Measurements from ENCODE around the gene HSPB9. TPM values are rescaled to one million over a fixed set of nuclear protein-coding genes. Genes with fewer than 3 reads are reported as not detected.

The HSPB9 gene
- polyA plus RNA-seq, 4 donors = 0.04 to 0.37 TPM; not detected in 2

- Histone ChIP-seq H3K9me3 (ENCODE audit: control insufficient read depth in 2 of 2, insufficient read depth in 1 of 2, low read depth in 1 of 2, low read length in 1 of 2) (no peaks in the 10 kb centered on the region), H3K27ac (ENCODE audit: low read depth in 1 of 3, low read length in 2 of 3) (no peak within 1 kb of the TSS), H3K4me1 (ENCODE audit: control insufficient read depth in 3 of 3, insufficient read depth in 2 of 3, low read depth in 1 of 3, low read length in 2 of 3) (peaks cover 0 to 5% (median 0%) of the 10 kb centered on the region in 3 donors), H3K27me3 (ENCODE audit: control insufficient read depth in 3 of 3, insufficient read depth in 3 of 3, low read length in 3 of 3) (peaks cover 0 to 37% (median 10%) of the 10 kb centered on the region in 3 donors), H3K4me3 (ENCODE audit: low read depth in 1 of 3, low read length in 3 of 3) (no peak within 1 kb of the TSS), H3K36me3 (ENCODE audit: control insufficient read depth in 3 of 3, insufficient read depth in 2 of 3, low read depth in 1 of 3, low read length in 3 of 3) (no peaks in the 10 kb centered on the region)
- FAIRE-seq (no peak), DNase-seq (peak in 1 of 2 donors; percentile 46)
- WGBS, 3 donors = 6 to 11% (median 9%) methylated on average over 40 to 52 of the region's 52 CpGs
Observed at GRCh38 chr17:42097691-42098631, 24.6 kb upstream of the HSPB9 start, which contains the start of gene ZNF385C. ZNF385C (minus strand) TSS chr17:42098473; CDS start chr17:42063056, 35,417 bp downstream.

DNA sequence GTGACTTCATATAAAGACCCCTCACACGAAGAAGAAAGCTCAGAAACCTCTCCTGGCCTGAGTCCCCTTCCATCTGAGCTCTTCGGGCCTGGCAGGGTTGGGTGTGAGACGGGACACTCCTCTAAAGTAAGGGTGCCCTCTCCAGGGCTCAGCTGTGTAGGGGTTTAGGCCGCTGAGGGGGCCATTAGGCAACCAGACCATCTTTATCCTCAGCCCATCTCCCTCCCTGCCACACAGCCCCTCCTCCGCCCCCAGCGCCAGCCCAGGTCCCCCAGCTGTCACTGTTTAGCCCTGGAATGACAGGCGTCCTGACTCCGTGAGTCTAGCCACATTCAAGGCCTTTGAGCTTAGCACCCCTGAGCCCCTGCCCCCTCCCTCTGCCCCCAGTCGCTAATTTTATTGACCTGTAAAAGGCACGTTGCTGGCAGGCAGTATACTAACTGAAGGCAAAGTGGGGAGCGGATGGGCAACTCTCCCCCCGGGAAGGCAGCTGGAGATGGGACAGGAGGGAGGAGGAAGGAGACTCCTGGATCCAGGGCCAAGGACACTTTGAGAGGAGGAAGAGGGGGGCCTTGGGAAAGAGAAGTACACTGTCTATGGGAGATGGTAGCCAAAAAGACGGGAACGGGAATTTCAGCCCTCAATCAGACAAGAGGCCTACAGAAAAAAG lies 23.7 kb upstream of the HSPB9 start:
- FAIRE-seq (no peak), DNase-seq (no peak)
- Histone ChIP-seq H3K4me1 (ENCODE audit: control insufficient read depth in 3 of 3, insufficient read depth in 2 of 3, low read depth in 1 of 3, low read length in 2 of 3) (peaks cover 0 to 5% (median 0%) of the 10 kb centered on the region in 3 donors), H3K27me3 (ENCODE audit: control insufficient read depth in 3 of 3, insufficient read depth in 3 of 3, low read length in 3 of 3) (peaks cover 0 to 37% (median 10%) of the 10 kb centered on the region in 3 donors), H3K36me3 (ENCODE audit: control insufficient read depth in 3 of 3, insufficient read depth in 2 of 3, low read depth in 1 of 3, low read length in 3 of 3) (peaks cover 0 to 5% (median 0%) of the 10 kb centered on the region in 3 donors), H3K4me3 (ENCODE audit: low read depth in 1 of 3, low read length in 3 of 3) (no peak overlapping the region), H3K9me3 (ENCODE audit: control insufficient read depth in 2 of 2, insufficient read depth in 1 of 2, low read depth in 1 of 2, low read length in 1 of 2) (no peaks in the 10 kb centered on the region), H3K27ac (ENCODE audit: low read depth in 1 of 3, low read length in 2 of 3) (no peak overlapping the region)
- 58 to 68% (median 63%) methylated on average over 14 of the region's 14 CpGs for WGBS, 3 donors

GRCh38 chr17:42101513-42102292 lies 20.9 kb upstream of the HSPB9 start:
- Histone ChIP-seq H3K4me1 (ENCODE audit: control insufficient read depth in 3 of 3, insufficient read depth in 2 of 3, low read depth in 1 of 3, low read length in 2 of 3) (peaks cover 0 to 5% (median 0%) of the 10 kb centered on the region in 3 donors), H3K27ac (ENCODE audit: low read depth in 1 of 3, low read length in 2 of 3) (no peak overlapping the region), H3K9me3 (ENCODE audit: control insufficient read depth in 2 of 2, insufficient read depth in 1 of 2, low read depth in 1 of 2, low read length in 1 of 2) (no peaks in the 10 kb centered on the region), H3K36me3 (ENCODE audit: control insufficient read depth in 3 of 3, insufficient read depth in 2 of 3, low read depth in 1 of 3, low read length in 3 of 3) (peaks cover 0 to 17% (median 0%) of the 10 kb centered on the region in 3 donors), H3K4me3 (ENCODE audit: low read depth in 1 of 3, low read length in 3 of 3) (no peak overlapping the region), H3K27me3 (ENCODE audit: control insufficient read depth in 3 of 3, insufficient read depth in 3 of 3, low read length in 3 of 3) (peaks cover 0 to 25% (median 10%) of the 10 kb centered on the region in 3 donors)
- 43 to 54% (median 54%) methylated on average over 14 of the region's 14 CpGs for WGBS, 3 donors
- no peak for FAIRE-seq
- DNase-seq = peak; percentile 34 to 65

DNA sequence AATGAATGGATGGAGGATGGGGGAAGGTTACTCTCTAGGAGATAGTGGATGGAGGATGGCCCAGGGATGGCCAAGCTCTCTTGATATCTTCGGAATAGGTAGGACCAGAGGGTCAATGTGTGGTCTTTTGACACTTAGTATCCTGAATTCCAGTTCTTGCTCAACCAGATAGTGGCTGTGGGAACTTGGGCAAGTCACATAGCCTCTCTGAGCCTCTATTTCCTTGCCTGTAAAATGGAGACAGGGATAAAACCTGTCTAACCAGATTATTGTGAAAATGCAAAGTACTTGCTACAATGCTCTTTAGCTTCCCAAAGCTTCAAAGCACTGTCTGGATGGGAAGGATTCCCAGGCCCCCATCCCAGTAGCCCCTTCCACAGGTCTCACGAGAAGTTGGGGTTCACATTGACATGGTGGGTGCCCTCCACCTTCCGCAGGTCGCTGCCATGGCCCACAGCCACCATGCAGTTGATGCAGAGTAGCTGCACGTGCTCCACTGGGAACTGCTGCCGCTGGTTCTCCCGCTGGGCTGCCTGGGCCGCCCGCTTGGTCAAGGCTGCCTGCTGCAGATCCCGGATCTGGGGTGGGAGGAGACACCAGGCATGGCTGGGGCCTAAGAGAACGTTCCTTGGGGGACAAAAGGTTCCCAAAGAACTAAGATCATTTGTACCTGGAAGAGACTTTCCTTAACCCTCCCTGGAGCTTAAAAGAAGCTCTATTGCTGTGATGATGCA lies 19.2 kb upstream of the HSPB9 start:
- no peak overlapping the region for H3K4me3 ChIP-seq (ENCODE audit: low read depth in 1 of 3, low read length in 3 of 3)
- FAIRE-seq (no peak), DNase-seq (no peak)
- peaks cover 0 to 9% (median 0%) of the 10 kb centered on the region in 3 donors for H3K27me3 ChIP-seq (ENCODE audit: control insufficient read depth in 3 of 3, insufficient read depth in 3 of 3, low read length in 3 of 3)
- 86 to 89% (median 88%) methylated on average over 11 of the region's 11 CpGs for WGBS, 3 donors
- no peaks in the 10 kb centered on the region for H3K9me3 ChIP-seq (ENCODE audit: control insufficient read depth in 2 of 2, insufficient read depth in 1 of 2, low read depth in 1 of 2, low read length in 1 of 2)
- no peak overlapping the region for H3K27ac ChIP-seq (ENCODE audit: low read depth in 1 of 3, low read length in 2 of 3)
- peaks cover 0 to 5% (median 0%) of the 10 kb centered on the region in 3 donors for H3K4me1 ChIP-seq (ENCODE audit: control insufficient read depth in 3 of 3, insufficient read depth in 2 of 3, low read depth in 1 of 3, low read length in 2 of 3)
- H3K36me3 ChIP-seq (ENCODE audit: control insufficient read depth in 3 of 3, insufficient read depth in 2 of 3, low read depth in 1 of 3, low read length in 3 of 3) = peaks cover 0 to 23% (median 0%) of the 10 kb centered on the region in 3 donors

GRCh38 chr17:42104264-42104663 lies 18.3 kb upstream of the HSPB9 start:
- H3K27ac ChIP-seq (ENCODE audit: low read depth in 1 of 3, low read length in 2 of 3) = no peak overlapping the region
- 80 to 83% (median 82%) methylated on average over 3 of the region's 3 CpGs for WGBS, 3 donors
- H3K36me3 ChIP-seq (ENCODE audit: control insufficient read depth in 3 of 3, insufficient read depth in 2 of 3, low read depth in 1 of 3, low read length in 3 of 3) = peaks cover 0 to 31% (median 0%) of the 10 kb centered on the region in 3 donors

DNA sequence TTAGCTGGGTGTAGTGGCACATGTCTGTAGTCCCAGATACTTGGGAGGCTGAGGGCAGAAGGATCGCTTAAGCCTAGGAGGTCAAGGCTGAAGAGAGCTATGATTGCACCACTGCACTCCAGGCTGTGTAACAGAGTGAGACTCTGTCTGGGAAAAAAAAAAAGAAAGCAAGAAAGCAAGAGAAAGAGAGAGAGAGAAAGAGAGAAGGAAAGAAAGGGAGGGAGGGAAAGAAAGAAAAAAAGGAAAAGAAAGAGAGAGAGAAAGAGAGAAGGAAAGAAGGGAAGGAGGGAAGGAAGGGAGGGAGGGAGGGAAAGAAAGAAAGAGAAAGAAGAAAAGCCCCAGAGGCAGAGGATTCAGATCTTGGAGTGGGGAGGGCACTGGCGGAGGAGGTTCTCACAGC lies 16.6 kb upstream of the HSPB9 start:
- no peak for FAIRE-seq
- peaks cover 0 to 5% (median 0%) of the 10 kb centered on the region in 3 donors for H3K4me1 ChIP-seq (ENCODE audit: control insufficient read depth in 3 of 3, insufficient read depth in 2 of 3, low read depth in 1 of 3, low read length in 2 of 3)
- H3K36me3 ChIP-seq (ENCODE audit: control insufficient read depth in 3 of 3, insufficient read depth in 2 of 3, low read depth in 1 of 3, low read length in 3 of 3) = peaks cover 0 to 40% (median 0%) of the 10 kb centered on the region in 3 donors
- no peaks in the 10 kb centered on the region for H3K9me3 ChIP-seq (ENCODE audit: control insufficient read depth in 2 of 2, insufficient read depth in 1 of 2, low read depth in 1 of 2, low read length in 1 of 2)
- no peak overlapping the region for H3K4me3 ChIP-seq (ENCODE audit: low read depth in 1 of 3, low read length in 3 of 3)
- H3K27me3 ChIP-seq (ENCODE audit: control insufficient read depth in 3 of 3, insufficient read depth in 3 of 3, low read length in 3 of 3) = peaks cover 0 to 3% (median 0%) of the 10 kb centered on the region in 3 donors
- no peak overlapping the region for H3K27ac ChIP-seq (ENCODE audit: low read depth in 1 of 3, low read length in 2 of 3)
- WGBS, 3 donors = 92 to 98% (median 94%) methylated on average over 2 of the region's 2 CpGs
- no peak for DNase-seq

More at GRCh38 chr17:42104264-42104663, 18.3 kb upstream of the HSPB9 start:
- FAIRE-seq (no peak), DNase-seq (no peak)
- H3K9me3 ChIP-seq (ENCODE audit: control insufficient read depth in 2 of 2, insufficient read depth in 1 of 2, low read depth in 1 of 2, low read length in 1 of 2) = no peaks in the 10 kb centered on the region
- no peak overlapping the region for H3K4me3 ChIP-seq (ENCODE audit: low read depth in 1 of 3, low read length in 3 of 3)
- H3K4me1 ChIP-seq (ENCODE audit: control insufficient read depth in 3 of 3, insufficient read depth in 2 of 3, low read depth in 1 of 3, low read length in 2 of 3) = peaks cover 0 to 5% (median 0%) of the 10 kb centered on the region in 3 donors
- H3K27me3 ChIP-seq (ENCODE audit: control insufficient read depth in 3 of 3, insufficient read depth in 3 of 3, low read length in 3 of 3) = peaks cover 0 to 3% (median 0%) of the 10 kb centered on the region in 3 donors

- Histone ChIP-seq H3K27me3 (ENCODE audit: control insufficient read depth in 3 of 3, insufficient read depth in 3 of 3, low read length in 3 of 3) (peaks cover 0 to 2% (median 0%) of the 10 kb centered on the region in 3 donors), H3K36me3 (ENCODE audit: control insufficient read depth in 3 of 3, insufficient read depth in 2 of 3, low read depth in 1 of 3, low read length in 3 of 3) (peaks cover 0 to 43% (median 0%) of the 10 kb centered on the region in 3 donors), H3K27ac (ENCODE audit: low read depth in 1 of 3, low read length in 2 of 3) (no peak overlapping the region), H3K9me3 (ENCODE audit: control insufficient read depth in 2 of 2, insufficient read depth in 1 of 2, low read depth in 1 of 2, low read length in 1 of 2) (no peaks in the 10 kb centered on the region), H3K4me1 (ENCODE audit: control insufficient read depth in 3 of 3, insufficient read depth in 2 of 3, low read depth in 1 of 3, low read length in 2 of 3) (peaks cover 0 to 15% (median 0%) of the 10 kb centered on the region in 3 donors), H3K4me3 (ENCODE audit: low read depth in 1 of 3, low read length in 3 of 3) (peak overlapping the region in 2 of 3 donors; percentile 2 to 15)
- no peak for DNase-seq
- WGBS, 3 donors = 49 to 69% (median 69%) methylated on average over 6 of the region's 6 CpGs
- FAIRE-seq = no peak
Observed at GRCh38 chr17:42107124-42107523, 15.5 kb upstream of the HSPB9 start.
